ENCODE results near the gene HCFC1. TPM values are rescaled to one million over a fixed set of nuclear protein-coding genes. Genes with fewer than 3 reads are reported as not detected.

HCFC1 gene
- total and polyA plus RNA-seq, 2 of the 8 experiments (the other 6 are each of a cell fraction or from before 2014, with no cell fraction given), result 24.9 to 117 TPM

- H2BK12ac ChIP-seq (ENCODE audit: low read depth, low read length), result no peak overlapping the region
- no peak overlapping the region for H3K14ac ChIP-seq (ENCODE audit: insufficient read length)
- H4K20me1 ChIP-seq (replicated peaks in 1 of 2; ENCODE audit: control insufficient read depth in 1 of 2, insufficient read depth in 2 of 2, low read length in 2 of 2), result peaks cover 2 to 6% of the 10 kb centered on the region in 2 experiments
- no peak overlapping the region for H3K56ac ChIP-seq (replicated peaks; ENCODE audit: insufficient read length, low read depth, low read length)
- no peak overlapping the region for H3K4me3 ChIP-seq (ENCODE audit: extremely low read depth in 1 of 4, insufficient read depth in 2 of 4, low read depth in 3 of 4, low read length in 4 of 4)
- no peak overlapping the region for H3K4ac ChIP-seq (replicated peaks; ENCODE audit: insufficient read length, low read depth, low read length)
- H4K91ac ChIP-seq (replicated peaks; ENCODE audit: insufficient read length, low read length), result no peak overlapping the region
- H2AK5ac ChIP-seq (ENCODE audit: low read depth, low read length), result no peak overlapping the region
- no peaks in the 10 kb centered on the region for H3K27me3 ChIP-seq (replicated peaks in 1 of 4; ENCODE audit: control insufficient read depth in 3 of 4, extremely low read depth in 1 of 4, insufficient read depth in 3 of 4, low read length in 3 of 4)
- H3K9me3 ChIP-seq (ENCODE audit: insufficient read depth in 2 of 2, low read depth in 1 of 2, low read length in 1 of 2), result no peaks in the 10 kb centered on the region
- H4K5ac ChIP-seq (ENCODE audit: insufficient read length, low read depth, low read length), result no peak overlapping the region
- H3K23me2 ChIP-seq (ENCODE audit: low read depth, low read length), result no peaks in the 10 kb centered on the region
- TF ChIP-seq TEAD4 (IDR thresholded peaks at IDR 0.05; ENCODE audit: low read depth, low read length) (no peak), TBP (IDR thresholded peaks at IDR 0.05; ENCODE audit: low read depth, low read length) (no peak), TAF7 (optimal IDR thresholded peaks at IDR 0.05; ENCODE audit: borderline replicate concordance, low read depth, low read length) (no peak), CTBP2 (IDR thresholded peaks at IDR 0.05; ENCODE audit: borderline replicate concordance, insufficient read depth, insufficient read length, low read length) (no peak), POLR2AphosphoS5 (IDR thresholded peaks at IDR 0.05; ENCODE audit: low read depth, low read length) (peak; percentile 28; the same call in 1 of the 2 replicates)
- no peak overlapping the region; the same call in 1 of the 2 replicates for H2BK5ac ChIP-seq (ENCODE audit: low read depth, low read length)
- ChIA-PET POLR2A (ENCODE audit: partially characterized antibody) (interaction anchor here (5.0 kb wide), 1 partner anchor 13 kb away, joined by 26 read pairs; no protein-coding TSS in a partner anchor), CTCF (ENCODE audit: partially characterized antibody) (no interaction called here)
- WGBS, 2 experiments (ENCODE audit: extremely low coverage in 1 of 2, insufficient coverage in 1 of 2, insufficient read length in 1 of 2, insufficient replicate concordance in 2 of 2, low coverage in 1 of 2, low lambda C conversion rate in 2 of 2, missing lambda C conversion rate in 1 of 2), result 86% methylated on average over 10 of the region's 12 CpGs; no CpG with 5 or more reads in 1 of the 2 experiments
- H3K18ac ChIP-seq (ENCODE audit: extremely low read depth, low read length), result no peak overlapping the region
- H3K4me2 ChIP-seq (ENCODE audit: insufficient read depth in 1 of 2, low read depth in 2 of 2, low read length in 2 of 2), result no peak overlapping the region
- no peak overlapping the region for H4K8ac ChIP-seq (ENCODE audit: extremely low read depth, insufficient read depth, low read length)
- H2BK20ac ChIP-seq (ENCODE audit: low read length), result no peak overlapping the region
- no peak overlapping the region for H2BK15ac ChIP-seq (ENCODE audit: low read length)
- no peak for DNase-seq (ENCODE audit: low read depth in 1 of 2, low spot score in 2 of 2)
- H2AFZ ChIP-seq (ENCODE audit: low read length), result no peak overlapping the region
- no peak for FAIRE-seq
- no peak overlapping the region for H3K9ac ChIP-seq (replicated peaks in 1 of 4; ENCODE audit: extremely low read depth in 1 of 4, low read depth in 3 of 4, low read length in 3 of 4)
- H3K79me2 ChIP-seq (ENCODE audit: control insufficient read depth in 1 of 2, insufficient read depth in 2 of 2, low read length in 2 of 2), result no peaks in the 10 kb centered on the region
- no peak overlapping the region for H3K23ac ChIP-seq (ENCODE audit: insufficient read length)
- H2BK120ac ChIP-seq (replicated peaks; ENCODE audit: low read depth, low read length), result no peak overlapping the region
- H3K27ac ChIP-seq (ENCODE audit: low read depth, low read length), result no peak overlapping the region
- H3K36me3 ChIP-seq (ENCODE audit: control insufficient read depth in 2 of 4, insufficient read depth in 4 of 4, low read length in 3 of 4), result peaks cover 29 to 93% (median 62%) of the 10 kb centered on the region in 4 experiments; a peak in 7 of 8 replicates
- no peaks in the 10 kb centered on the region for H3K4me1 ChIP-seq (replicated peaks in 1 of 4; ENCODE audit: control insufficient read depth in 3 of 4, insufficient read depth in 4 of 4, low read length in 3 of 4)
- H3K79me1 ChIP-seq (ENCODE audit: low read depth, low read length), result no peaks in the 10 kb centered on the region
Measured at GRCh38 chrX:153955228-153955732, 16.3 kb downstream of the HCFC1 start.
